ENCODE data around the gene FRS2.
A peak's percentile ranks its signal among the peaks of the same experiment; 100 is the strongest.
"Not testable (repeated sequence)": the region's sequence is repeated elsewhere in the genome, so short reads cannot be mapped to it uniquely, and the experiment has no call there.

The FRS2 gene

GRCh38 chr12:69470189-69471075 is at the start of gene FRS2:
TSS of gene FRS2 (plus strand) at chr12:69470388. CDS start at chr12:69569031, 98,643 bp downstream.
- DNase-seq (ENCODE audit: low read depth in 3 of 3, low spot score in 1 of 3), result peak; percentile 53 to 78 (median 60)

- no peak for DNase-seq (ENCODE audit: low read depth in 3 of 3, low spot score in 1 of 3)
Measured at GRCh38 chr12:69421548-69421947, 48.6 kb upstream of the FRS2 start.

GRCh38 chr12:69423037-69423905 is 46.9 kb upstream of the FRS2 start:
- DNase-seq (ENCODE audit: low read depth in 3 of 3, low spot score in 1 of 3), result no peak

GRCh38 chr12:69425417-69425816 is 44.8 kb upstream of the FRS2 start:
- DNase-seq (ENCODE audit: low read depth in 3 of 3, low spot score in 1 of 3), result no peak

GRCh38 chr12:69428351-69429073 is 41.7 kb upstream of the FRS2 start:
- no peak for DNase-seq (ENCODE audit: low read depth in 3 of 3, low spot score in 1 of 3)

- DNase-seq (ENCODE audit: low read depth in 3 of 3, low spot score in 1 of 3), result no peak
Measured at GRCh38 chr12:69430942-69431590, 39.1 kb upstream of the FRS2 start.

- DNase-seq (ENCODE audit: low read depth in 3 of 3, low spot score in 1 of 3), result no peak
Measured at GRCh38 chr12:69431591-69432222, 38.5 kb upstream of the FRS2 start.

GRCh38 chr12:69433653-69434052 is 36.5 kb upstream of the FRS2 start:
- no peak for DNase-seq (ENCODE audit: low read depth in 3 of 3, low spot score in 1 of 3)

GRCh38 chr12:69435644-69436043 is 34.5 kb upstream of the FRS2 start:
- DNase-seq (ENCODE audit: low read depth in 3 of 3, low spot score in 1 of 3), result no peak

GRCh38 chr12:69437073-69437472 is 33.1 kb upstream of the FRS2 start:
- DNase-seq (ENCODE audit: low read depth in 3 of 3, low spot score in 1 of 3), result no peak

- no peak for DNase-seq (ENCODE audit: low read depth in 3 of 3, low spot score in 1 of 3)
Measured at GRCh38 chr12:69438539-69438938, 31.6 kb upstream of the FRS2 start.

- no peak for DNase-seq (ENCODE audit: low read depth in 3 of 3, low spot score in 1 of 3)
Measured at GRCh38 chr12:69440016-69440415, 30.2 kb upstream of the FRS2 start.

GRCh38 chr12:69440886-69441285 is 29.3 kb upstream of the FRS2 start:
- no peak for DNase-seq (ENCODE audit: low read depth in 3 of 3, low spot score in 1 of 3)

GRCh38 chr12:69442894-69443293 is 27.3 kb upstream of the FRS2 start:
- no peak for DNase-seq (ENCODE audit: low read depth in 3 of 3, low spot score in 1 of 3)

GRCh38 chr12:69443916-69444315 is 26.3 kb upstream of the FRS2 start:
- no peak for DNase-seq (ENCODE audit: low read depth in 3 of 3, low spot score in 1 of 3)

- DNase-seq (ENCODE audit: low read depth in 3 of 3, low spot score in 1 of 3), result no peak
Measured at GRCh38 chr12:69447892-69448291, 22.3 kb upstream of the FRS2 start.

- not testable (repeated sequence) for DNase-seq (ENCODE audit: low read depth in 3 of 3, low spot score in 1 of 3)
Measured at GRCh38 chr12:69452598-69453132, 17.5 kb upstream of the FRS2 start.

GRCh38 chr12:69456239-69456638 is 13.9 kb upstream of the FRS2 start:
- no peak for DNase-seq (ENCODE audit: low read depth in 3 of 3, low spot score in 1 of 3)

- DNase-seq (ENCODE audit: low read depth in 3 of 3, low spot score in 1 of 3), result no peak
Measured at GRCh38 chr12:69457433-69457832, 12.8 kb upstream of the FRS2 start.

- no peak for DNase-seq (ENCODE audit: low read depth in 3 of 3, low spot score in 1 of 3)
Measured at GRCh38 chr12:69459477-69459876, 10.7 kb upstream of the FRS2 start.
